DLD1 (cell line): ENCODE results near the gene EHD1.
"Not testable (repeated sequence)": the region's sequence is repeated elsewhere in the genome, so short reads cannot be mapped to it uniquely, and the experiment has no call there.

Experiments used
- in situ Hi-C: cut with HindIII; loops from 2 replicates; pipeline ENCODE4 v1.10.0; 2017; ENCODE audit warnings: low sequenced_read_pairs

Gene EHD1

GRCh38 chr11:64845776-64846129 is 32.7 kb downstream of the EHD1 start:
- in situ Hi-C loops, result not testable (repeated sequence)

DNA sequence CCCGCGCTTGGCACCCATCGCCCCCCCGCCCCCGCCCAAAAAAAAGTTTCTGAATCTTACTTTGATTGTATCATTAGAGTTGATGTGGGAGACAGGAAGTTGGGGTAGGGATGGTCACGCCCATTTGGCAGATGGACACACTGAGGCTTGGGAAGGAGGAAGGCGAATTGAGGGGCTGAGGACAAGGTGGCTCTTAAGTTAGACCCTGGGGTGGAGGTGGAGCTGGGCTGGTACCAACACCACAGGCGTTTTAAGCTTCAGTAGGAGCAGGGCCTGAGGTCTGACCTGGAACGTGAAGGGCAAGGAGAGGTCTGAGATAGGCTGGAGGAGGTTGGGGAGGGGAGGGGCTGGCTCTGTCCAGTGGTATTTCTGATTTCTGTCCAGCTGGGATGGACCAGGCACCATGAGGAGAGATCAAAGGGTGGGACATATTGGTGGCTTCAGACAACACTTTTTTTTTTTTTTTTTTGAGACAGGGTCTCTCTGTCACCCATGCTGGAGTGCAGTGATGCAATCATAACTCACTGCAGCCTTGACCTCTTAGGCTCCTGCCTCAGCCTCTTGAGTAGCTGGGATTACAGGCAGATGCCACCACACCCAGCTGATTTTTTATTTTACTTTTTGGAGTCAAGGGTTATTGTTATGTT is 33.2 kb downstream of the EHD1 start:
- in situ Hi-C loops, result no loop called here

- in situ Hi-C loops, result no loop called here
Observed at GRCh38 chr11:64844330-64845128, 33.9 kb downstream of the EHD1 start, which contains the start of gene CDC42BPG. CDC42BPG (minus strand) TSS chr11:64844653; CDS start chr11:64844569, 84 bp downstream.

DNA sequence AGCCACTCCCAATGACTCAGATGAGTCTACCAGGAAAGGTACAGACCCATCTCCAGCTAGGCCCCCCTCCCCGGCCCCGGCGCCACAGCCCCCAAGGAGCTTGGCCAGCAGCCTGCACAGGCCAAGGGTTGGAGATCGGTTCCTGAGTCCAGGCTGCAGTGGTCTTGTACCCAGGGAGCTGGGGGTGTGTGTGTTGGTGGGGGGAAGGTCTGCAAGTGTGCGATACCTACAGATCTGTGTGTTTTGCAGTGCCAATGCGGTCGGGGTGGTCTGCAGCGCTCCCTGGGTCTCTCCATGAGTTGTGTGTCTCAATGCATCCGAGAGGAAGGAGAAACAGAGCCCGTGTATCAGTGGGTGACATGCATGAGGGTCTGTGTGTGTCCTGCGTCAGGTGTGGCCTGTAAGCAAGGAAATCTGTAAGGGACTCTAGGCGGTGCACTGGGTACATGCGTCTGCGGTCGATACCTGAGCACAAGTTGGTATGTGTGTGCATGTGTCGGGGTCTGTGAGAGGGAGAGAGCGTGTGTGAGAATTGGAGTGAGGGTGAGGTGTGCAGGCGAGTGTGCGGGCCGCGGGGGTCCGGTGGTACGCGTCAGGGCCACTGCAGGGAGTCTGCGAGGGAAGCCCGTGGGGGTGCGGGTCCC is 34.6 kb downstream of the EHD1 start:
- in situ Hi-C loops, result no loop called here

- in situ Hi-C loops, result no loop called here
Observed at GRCh38 chr11:64842851-64843685, 35.4 kb downstream of the EHD1 start.

DNA sequence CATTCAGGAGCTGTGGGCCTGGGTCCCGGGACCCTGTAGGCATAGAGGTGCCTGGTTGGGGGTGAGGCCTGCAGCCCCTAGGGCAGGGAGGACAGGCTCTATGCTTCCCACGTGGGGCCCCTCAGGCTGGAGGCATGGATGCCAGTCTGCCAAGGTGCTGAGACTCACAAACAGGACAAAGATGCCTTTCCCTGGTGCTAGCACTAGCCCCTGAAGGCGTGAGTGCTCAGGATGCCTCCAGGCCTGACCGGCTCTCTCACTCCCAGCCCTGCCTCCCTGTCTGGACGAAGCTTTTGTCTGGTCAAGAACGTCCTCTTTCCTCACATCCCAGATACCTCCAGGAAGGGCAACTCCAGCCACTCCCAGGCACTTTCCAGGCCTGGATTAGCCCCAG is 36.1 kb downstream of the EHD1 start:
- in situ Hi-C loops, result no loop called here

GRCh38 chr11:64841592-64842365 is 36.6 kb downstream of the EHD1 start:
- in situ Hi-C loops, result no loop called here

DNA sequence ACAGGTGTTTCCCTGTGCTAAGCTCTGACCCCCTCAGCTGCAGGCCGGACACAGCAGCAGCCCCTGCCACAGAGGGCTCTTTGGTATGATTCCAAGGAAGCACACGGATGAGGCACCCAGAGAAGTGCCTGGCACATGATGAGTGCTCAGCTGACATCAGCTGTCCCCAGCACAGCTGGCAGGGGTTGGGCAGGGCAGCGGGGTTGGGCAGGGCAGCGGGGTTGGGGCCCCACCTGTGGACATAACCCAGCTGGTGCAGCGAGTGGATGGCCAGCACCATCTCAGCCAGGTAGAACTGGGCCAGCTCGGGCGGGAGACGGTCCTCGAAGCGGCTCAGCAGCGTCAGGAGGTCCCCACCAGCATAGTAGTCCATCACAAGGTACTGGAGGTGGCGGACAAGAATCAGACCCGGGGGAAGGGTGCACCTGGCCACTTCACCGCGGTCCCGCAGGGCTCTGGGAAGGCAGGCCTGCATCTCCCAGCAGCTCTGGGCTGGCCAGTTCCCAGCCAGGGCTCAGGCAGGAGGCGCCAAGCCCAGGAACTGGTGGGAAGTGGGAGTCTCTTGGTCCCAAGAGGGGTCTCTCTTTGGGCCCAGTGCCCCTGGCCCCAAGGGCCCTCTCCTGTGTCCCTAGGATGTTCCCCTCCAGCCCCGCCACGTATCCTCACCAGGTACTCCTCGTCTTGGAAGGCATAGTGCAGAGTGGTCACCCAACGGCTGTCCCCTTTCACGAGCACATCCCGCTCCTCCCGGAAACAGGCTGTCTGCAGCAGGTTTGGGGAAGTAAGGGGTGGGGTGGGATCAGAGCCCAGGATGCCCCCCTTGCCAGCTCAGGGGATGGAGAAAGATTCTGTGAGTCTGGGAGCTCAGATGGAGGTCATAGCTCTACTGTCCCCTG is 38.3 kb downstream of the EHD1 start:
- in situ Hi-C loops, result no loop called here

GRCh38 chr11:64839335-64839734 is 39.1 kb downstream of the EHD1 start:
- in situ Hi-C loops, result no loop called here

DNA sequence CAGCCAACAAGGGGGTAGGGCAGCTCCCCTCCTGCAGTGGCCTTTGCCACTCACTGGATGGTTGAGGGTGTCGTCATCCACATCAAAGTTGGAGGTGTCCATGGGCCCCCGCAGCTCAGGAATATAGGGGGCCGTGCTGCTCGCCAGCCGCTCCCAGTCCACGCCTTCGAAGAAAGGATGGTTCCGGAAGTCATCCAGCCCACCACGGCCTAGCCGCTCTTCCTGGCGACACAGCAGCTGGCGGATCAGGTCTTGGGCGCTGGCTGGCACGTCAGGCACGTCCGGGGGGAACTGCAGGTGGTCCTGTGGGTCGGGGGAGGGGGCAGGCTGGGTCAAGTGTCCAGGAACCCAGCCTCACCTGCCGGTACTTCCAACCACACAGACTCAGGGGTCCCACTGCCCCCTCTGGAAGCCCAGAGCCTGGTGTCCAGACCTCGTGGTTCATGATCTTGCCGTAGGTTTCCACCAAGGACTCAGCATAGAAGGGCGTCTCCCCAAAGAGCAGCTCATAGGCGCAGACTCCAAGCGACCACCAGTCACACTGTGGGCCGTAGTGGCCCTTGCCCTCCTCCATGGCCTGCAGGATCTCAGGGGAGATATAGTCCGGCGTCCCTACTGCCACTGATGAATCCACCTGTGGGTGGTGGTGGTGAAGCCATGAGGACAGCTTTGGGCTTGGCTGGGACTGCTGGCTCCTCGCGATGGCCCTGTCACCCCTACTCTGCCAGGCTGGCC is 39.7 kb downstream of the EHD1 start:
- in situ Hi-C loops, result no loop called here

DNA sequence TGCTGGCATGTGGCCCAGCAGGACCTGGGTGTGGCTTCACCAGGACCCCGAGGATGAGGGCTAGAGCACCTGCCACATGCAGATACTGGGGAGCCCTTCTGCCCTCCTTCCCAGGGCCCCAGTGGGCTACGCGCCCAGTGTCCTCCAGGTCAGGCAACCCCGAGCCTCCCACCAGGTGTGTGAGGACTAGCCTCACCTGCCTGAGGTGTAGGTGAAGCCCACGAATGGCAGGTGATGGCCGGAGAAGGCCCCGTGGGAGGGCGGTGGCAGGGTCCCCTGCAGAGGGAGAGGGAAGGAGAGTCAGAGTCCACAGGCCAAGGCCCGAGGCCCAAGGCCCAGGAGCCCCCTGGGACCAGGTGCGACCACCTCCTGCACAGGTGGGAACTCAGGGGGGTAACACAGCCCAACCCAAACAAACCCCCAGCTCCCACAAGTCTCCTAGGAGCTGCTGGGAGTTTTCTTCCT is 40.5 kb downstream of the EHD1 start:
- in situ Hi-C loops, result no loop called here

GRCh38 chr11:64836448-64837072 is 41.9 kb downstream of the EHD1 start:
- in situ Hi-C loops, result no loop called here

- in situ Hi-C loops, result no loop called here
Observed at GRCh38 chr11:64835616-64836447, 42.6 kb downstream of the EHD1 start.

DNA sequence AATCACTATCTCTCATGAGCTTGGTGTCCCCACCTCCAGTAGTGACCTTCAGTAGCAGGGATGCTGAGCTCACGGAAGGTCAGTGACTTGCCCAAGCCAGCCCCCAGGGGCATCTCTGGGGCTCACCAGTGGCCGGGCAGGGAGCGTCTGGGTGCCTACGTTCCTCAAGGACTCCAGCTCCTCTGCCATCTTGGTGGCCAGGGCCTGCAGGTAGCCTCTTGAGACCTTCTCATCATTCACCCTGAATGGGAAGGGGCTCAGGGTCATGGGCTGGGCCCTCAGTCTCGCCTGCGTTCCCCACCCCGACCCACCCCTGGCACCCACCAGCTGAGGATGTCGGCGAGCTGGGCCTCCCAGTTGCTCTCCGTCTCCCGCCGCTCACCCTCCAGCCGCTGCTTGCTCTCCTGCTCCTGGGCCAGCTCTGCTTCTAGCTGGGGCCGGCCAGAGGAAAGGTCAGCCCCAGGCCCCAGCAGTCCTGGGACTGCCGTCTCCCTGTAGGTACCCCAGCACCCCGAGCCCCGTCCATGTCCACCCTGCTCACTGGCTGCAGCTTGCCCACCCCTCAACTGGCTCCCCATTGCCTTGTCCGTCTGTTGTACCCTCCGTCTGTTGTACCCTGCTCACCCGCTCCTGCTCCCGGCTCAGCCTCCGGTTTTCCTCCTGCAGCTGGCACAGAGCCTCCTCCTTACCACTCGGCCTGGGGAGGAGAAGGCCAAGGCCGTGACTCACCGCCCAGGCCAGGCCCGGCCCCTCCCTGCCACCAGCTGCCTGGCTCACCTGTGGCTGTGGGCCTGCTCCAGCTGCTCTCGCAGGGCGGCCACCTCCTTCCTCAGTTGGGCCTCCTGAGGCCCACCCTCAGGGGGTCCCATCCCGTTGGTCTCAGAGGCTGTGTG is 43.5 kb downstream of the EHD1 start:
- in situ Hi-C loops, result no loop called here

DNA sequence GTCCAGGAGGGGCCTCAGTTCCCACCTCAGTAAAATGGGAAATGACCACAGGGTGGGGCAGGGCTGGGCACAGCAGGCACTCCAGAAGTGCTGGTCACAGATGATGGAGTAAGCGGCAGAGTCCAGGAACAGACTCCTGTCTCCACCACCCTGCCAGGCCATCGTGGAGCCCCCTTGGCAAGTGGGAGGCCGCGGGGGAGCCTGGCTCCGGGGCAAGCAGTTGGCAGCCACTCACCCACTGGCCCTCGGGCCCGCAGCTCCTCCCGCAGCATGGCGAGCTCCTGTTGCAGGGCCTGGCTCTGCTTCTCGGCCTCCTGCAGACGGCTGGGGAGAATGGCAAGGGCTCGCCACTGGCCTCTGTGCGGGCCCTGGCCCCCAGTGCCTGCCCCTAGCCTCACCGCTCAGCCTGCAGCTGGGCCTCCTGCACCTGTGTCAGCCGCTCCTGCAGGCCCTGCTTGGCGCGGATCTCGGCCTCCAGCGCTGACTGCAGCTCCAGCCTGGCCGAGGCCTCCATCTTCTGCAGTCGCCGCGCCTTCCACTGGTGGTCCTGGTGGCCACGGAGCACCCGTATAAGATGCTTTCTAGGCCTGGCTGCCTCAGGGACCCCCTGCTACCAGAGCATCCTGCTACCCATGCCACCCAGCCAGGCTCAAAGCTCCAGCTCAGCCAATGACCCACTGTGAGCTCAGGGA is 44.2 kb downstream of the EHD1 start:
- in situ Hi-C loops, result no loop called here

DNA sequence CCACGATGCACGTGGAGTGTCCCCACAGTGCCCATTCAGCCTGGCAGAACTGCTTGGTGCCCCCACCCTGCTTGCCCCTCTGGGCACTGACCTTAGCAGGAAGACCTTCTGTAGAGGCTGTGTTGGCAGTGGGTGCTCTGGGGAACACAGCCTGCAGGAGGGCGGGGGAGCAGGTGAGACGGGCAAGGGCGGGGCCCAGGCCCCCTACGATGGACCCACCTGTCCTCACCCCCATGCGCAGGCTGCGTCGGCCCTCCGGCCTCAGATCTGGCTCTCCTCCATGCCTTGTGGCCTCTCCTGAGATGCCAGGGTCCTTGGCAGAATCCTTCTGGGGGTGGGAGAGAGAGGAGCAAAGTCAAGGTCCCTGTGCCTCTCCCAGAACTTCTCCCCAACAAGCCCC is 44.9 kb downstream of the EHD1 start:
- in situ Hi-C loops, result no loop called here
